Endodermal cell (in vitro differentiated cells): Measurements from ENCODE around the gene PACS1. TPM values are rescaled to one million over a fixed set of nuclear protein-coding genes. Genes with fewer than 3 reads are reported as not detected.

Experiments
- DNase-seq: peaks from one replicate; pipeline ENCODE4 v3.0.0-alpha.2; 2017
- H3K27ac ChIP-seq: 2 replicates; pipeline ENCODE4 v1.5.1; 2013; ENCODE audit warnings: mild to moderate bottlenecking, low read depth, low read length, moderate library complexity
- H3K27me3 ChIP-seq: 2 replicates; pipeline ENCODE4 v1.6.1; 2013; ENCODE audit warnings: mild to moderate bottlenecking, low read length, moderate library complexity; ENCODE audit not compliant: insufficient read depth, control insufficient read depth, poor library complexity, severe bottlenecking
- H3K36me3 ChIP-seq: 2 replicates; pipeline ENCODE4 v1.7.0; 2013; ENCODE audit warnings: mild to moderate bottlenecking, low read length, moderate library complexity; ENCODE audit not compliant: control insufficient read depth, insufficient read depth
- H3K4me1 ChIP-seq: one replicate; pipeline ENCODE4 v1.7.0; 2013; ENCODE audit warnings: low read length; ENCODE audit not compliant: control insufficient read depth, insufficient read depth
- H3K4me3 ChIP-seq: 2 replicates; pipeline ENCODE4 v1.5.1; 2013; ENCODE audit warnings: mild to moderate bottlenecking, low read length, moderate library complexity
- H3K9ac ChIP-seq: 2 replicates; pipeline ENCODE4 v1.6.1; 2013; ENCODE audit warnings: mild to moderate bottlenecking, low read length, moderate library complexity; ENCODE audit not compliant: poor library complexity, severe bottlenecking; ENCODE audit errors: extremely low read depth
- H3K9me3 ChIP-seq: 2 replicates; pipeline ENCODE4 v1.6.1; 2013; ENCODE audit warnings: mild to moderate bottlenecking, low read length, moderate library complexity; ENCODE audit not compliant: control insufficient read depth
- H3K27ac Mint-ChIP-seq: 2 replicates; pipeline ENCODE4 v1.8.0; 2020; ENCODE audit warnings: mixed read lengths
- H3K27me3 Mint-ChIP-seq: 2 replicates; pipeline ENCODE4 v1.8.0; 2021; ENCODE audit warnings: mild to moderate bottlenecking, mixed read lengths; ENCODE audit not compliant: insufficient read depth
- H3K36me3 Mint-ChIP-seq: 2 replicates; pipeline ENCODE4 v1.8.0; 2020; ENCODE audit warnings: low read depth, mixed read lengths
- H3K4me1 Mint-ChIP-seq: 2 replicates; pipeline ENCODE4 v1.8.0; 2020; ENCODE audit warnings: mixed read lengths
- H3K4me3 Mint-ChIP-seq: 2 replicates; pipeline ENCODE4 v1.8.0; 2020; ENCODE audit warnings: mild to moderate bottlenecking, moderate library complexity, mixed read lengths
- H3K9me3 Mint-ChIP-seq: 2 replicates; pipeline ENCODE4 v1.8.0; 2020; ENCODE audit warnings: mild to moderate bottlenecking, mixed read lengths
- CTCF ChIP-seq: fragments of 200-600 bp; sonication (generic); conservative IDR thresholded peaks from 2 replicates; pipeline ENCODE4 v1.5.0; 2021; ENCODE audit warnings: antibody characterized with exemption, mild to moderate bottlenecking
- WGBS, 2 experiments: methylation state at CpG; one replicate each; pipeline versions ENCODE4 v1.1.5 to v1.1.7; 2013; ENCODE audit warnings: missing lambda C conversion rate in 2 of 2, mixed read lengths in 1 of 2; ENCODE audit not compliant: insufficient coverage in 1 of 2, insufficient read length in 1 of 2; 5-methylcytosine and 5-hydroxymethylcytosine counted together
- total RNA-seq, 2 donors: library from RNA; stranded (reverse); fragmentation: NEBNext Ultra II Directional in 1 of 2; extraction: Animal tissue kit (Norgen Biotek cat#: 25700) in 1 of 2; gene quantifications; 2 replicates in 1 of 2; 3 replicates in 1 of 2; pipeline ENCODE4 v1.2.1, GENCODE V29; 2021

Gene PACS1
- total RNA-seq, 2 donors from 2014 or later = 67.0 to 67.1 TPM

GRCh38 chr11:66258473-66258893, 188.4 kb downstream of the PACS1 start:
- Mint-ChIP-seq H3K27ac (peak overlapping the region; percentile 55), H3K9me3 (no peaks in the 10 kb centered on the region), H3K27me3 (no peaks in the 10 kb centered on the region), H3K4me3 (peak overlapping the region; percentile 86), H3K4me1 (peaks cover 4% of the 10 kb centered on the region), H3K36me3 (peaks cover 33% of the 10 kb centered on the region)
- no peak overlapping the region for H3K27ac ChIP-seq
- peak overlapping the region; percentile 83 for H3K9ac ChIP-seq
- no peak for DNase-seq
- no peaks in the 10 kb centered on the region for H3K4me1 ChIP-seq
- TF ChIP-seq CTCF = peak; percentile 32
- no peaks in the 10 kb centered on the region for H3K27me3 ChIP-seq
- peaks cover 33% of the 10 kb centered on the region for H3K36me3 ChIP-seq
- no peaks in the 10 kb centered on the region for H3K9me3 ChIP-seq
- peak overlapping the region; percentile 96 for H3K4me3 ChIP-seq
- 9% methylated on average over 20 to 28 of the region's 28 CpGs for WGBS, 2 experiments

- H3K36me3 Mint-ChIP-seq = peaks cover 36% of the 10 kb centered on the region
- peaks cover 4% of the 10 kb centered on the region for H3K4me1 Mint-ChIP-seq
- no peak for DNase-seq
- Histone ChIP-seq H3K36me3 (peaks cover 34% of the 10 kb centered on the region), H3K9me3 (no peaks in the 10 kb centered on the region), H3K4me3 (peak overlapping the region; percentile 96), H3K4me1 (no peaks in the 10 kb centered on the region), H3K27ac (no peak overlapping the region), H3K9ac (no peak overlapping the region), H3K27me3 (no peaks in the 10 kb centered on the region)
- H3K4me3 Mint-ChIP-seq = peak overlapping the region; percentile 86
- WGBS, 2 experiments = 92 to 100% methylated on average over 2 of the region's 2 CpGs
- TF ChIP-seq CTCF = no peak
- H3K27ac Mint-ChIP-seq = no peak overlapping the region
- H3K27me3 Mint-ChIP-seq = no peaks in the 10 kb centered on the region
- no peaks in the 10 kb centered on the region for H3K9me3 Mint-ChIP-seq
Measured at GRCh38 chr11:66259225-66259624, 189.2 kb downstream of the PACS1 start.

GRCh38 chr11:66259956-66260355, 189.9 kb downstream of the PACS1 start:
- no peaks in the 10 kb centered on the region for H3K9me3 ChIP-seq
- no peak for DNase-seq
- no peaks in the 10 kb centered on the region for H3K9me3 Mint-ChIP-seq
- H3K36me3 ChIP-seq = peaks cover 41% of the 10 kb centered on the region
- no peak overlapping the region for H3K4me3 ChIP-seq
- no peak overlapping the region for H3K4me3 Mint-ChIP-seq
- H3K4me1 Mint-ChIP-seq = peaks cover 4% of the 10 kb centered on the region
- no peak overlapping the region for H3K27ac ChIP-seq
- peaks cover 43% of the 10 kb centered on the region for H3K36me3 Mint-ChIP-seq
- no peaks in the 10 kb centered on the region for H3K27me3 Mint-ChIP-seq
- TF ChIP-seq CTCF = no peak
- no peaks in the 10 kb centered on the region for H3K27me3 ChIP-seq
- H3K4me1 ChIP-seq = no peaks in the 10 kb centered on the region
- no peak overlapping the region for H3K27ac Mint-ChIP-seq
- 94 to 100% methylated on average over 2 to 4 of the region's 4 CpGs for WGBS, 2 experiments
- H3K9ac ChIP-seq = no peak overlapping the region
